GM19372 (cell line): ENCODE results near the gene PLXNA4.

Experiments
- ATAC-seq: cut with Tn5 transposase; IDR thresholded peaks from one replicate; pipeline ENCODE4 v1.9.1; 2021; ENCODE audit warnings: mild to moderate bottlenecking, low read depth, moderate library complexity; ENCODE audit not compliant: unreplicated experiment

The PLXNA4 gene

DNA sequence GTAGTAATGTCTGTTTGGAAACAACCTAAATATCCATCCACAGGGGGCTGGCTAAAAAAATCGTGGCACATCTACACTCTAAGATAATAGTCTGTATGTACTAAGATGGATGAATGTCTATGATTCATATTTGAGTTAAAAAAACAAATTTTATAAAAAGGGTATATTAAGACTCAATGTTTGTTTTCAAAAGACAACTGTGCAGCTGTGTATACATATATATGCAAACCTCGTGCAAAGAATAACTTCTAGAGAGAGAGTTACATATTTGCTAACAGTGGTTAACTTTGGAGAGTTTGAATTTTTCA, 323.5 kb downstream of the PLXNA4 start:
- ATAC-seq = no peak

- ATAC-seq = no peak
These were observed 325.0 kb downstream of the PLXNA4 start for GRCh38 chr7:132251327-132251659.

GRCh38 chr7:132250480-132251326, 325.6 kb downstream of the PLXNA4 start:
- ATAC-seq = no peak

DNA sequence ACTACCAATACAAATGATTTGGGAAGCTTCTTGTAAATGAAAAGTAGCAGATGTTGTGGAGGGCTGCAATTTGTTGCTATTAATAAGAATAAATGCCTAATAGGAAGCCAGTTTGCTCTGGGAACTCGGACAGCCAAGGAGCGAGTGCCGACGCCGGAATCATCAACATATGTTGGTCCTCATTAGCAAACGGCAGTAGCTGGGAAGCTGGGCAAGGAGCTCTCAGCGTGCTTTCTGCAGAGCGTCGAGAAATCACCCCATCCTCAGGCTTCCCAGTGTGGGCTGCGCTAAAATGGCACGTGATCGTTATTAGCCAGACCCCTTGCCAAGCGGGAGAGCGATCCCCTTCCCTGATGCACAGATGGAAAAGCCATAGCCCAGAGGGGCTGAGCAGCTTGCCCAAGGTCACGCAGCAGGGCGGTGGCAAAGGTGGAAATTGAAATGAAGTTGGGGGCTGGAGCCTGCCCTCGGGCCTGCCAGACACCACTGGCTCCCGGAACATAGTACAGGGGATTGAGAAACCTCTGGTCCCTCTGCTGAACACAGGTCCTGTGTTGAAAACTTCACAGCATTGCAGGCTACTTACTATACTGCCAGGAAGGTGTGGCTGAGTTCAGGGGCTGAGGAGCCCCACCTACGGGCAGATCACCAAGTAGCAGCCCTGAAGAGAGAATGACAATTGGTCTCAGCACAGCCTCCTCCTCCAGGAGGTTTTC, 326.9 kb downstream of the PLXNA4 start:
- no peak for ATAC-seq

- no peak for ATAC-seq
These were observed 327.4 kb downstream of the PLXNA4 start for GRCh38 chr7:132248841-132249240.

- no peak for ATAC-seq
These were observed 328.2 kb downstream of the PLXNA4 start for GRCh38 chr7:132247995-132248618.

GRCh38 chr7:132246591-132246990, 329.7 kb downstream of the PLXNA4 start:
- ATAC-seq = no peak

DNA sequence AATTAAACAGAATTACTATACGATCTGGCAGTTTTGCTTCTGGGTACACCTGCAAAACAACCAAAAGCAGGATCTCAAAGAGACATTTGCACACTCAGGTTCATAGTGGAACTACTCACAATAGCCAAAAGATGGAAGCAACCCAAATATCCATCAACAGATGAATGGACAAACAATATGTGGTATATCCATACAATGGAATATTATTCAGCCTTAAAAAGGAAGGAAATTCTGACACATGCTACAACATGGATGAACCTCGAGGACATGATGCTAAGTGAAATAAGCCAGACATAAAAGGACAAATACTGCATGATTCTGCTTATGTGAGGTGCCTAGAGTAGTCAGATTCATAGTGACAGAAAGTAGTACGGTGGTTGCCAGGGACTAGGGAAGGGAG, 330.7 kb downstream of the PLXNA4 start:
- ATAC-seq = no peak

GRCh38 chr7:132244903-132245480, 331.3 kb downstream of the PLXNA4 start:
- ATAC-seq = no peak

- ATAC-seq = no peak
These were observed 332.8 kb downstream of the PLXNA4 start for GRCh38 chr7:132243463-132243862.

GRCh38 chr7:132243051-132243450, 333.2 kb downstream of the PLXNA4 start:
- ATAC-seq = no peak

GRCh38 chr7:132242192-132242812, 334.0 kb downstream of the PLXNA4 start:
- no peak for ATAC-seq

DNA sequence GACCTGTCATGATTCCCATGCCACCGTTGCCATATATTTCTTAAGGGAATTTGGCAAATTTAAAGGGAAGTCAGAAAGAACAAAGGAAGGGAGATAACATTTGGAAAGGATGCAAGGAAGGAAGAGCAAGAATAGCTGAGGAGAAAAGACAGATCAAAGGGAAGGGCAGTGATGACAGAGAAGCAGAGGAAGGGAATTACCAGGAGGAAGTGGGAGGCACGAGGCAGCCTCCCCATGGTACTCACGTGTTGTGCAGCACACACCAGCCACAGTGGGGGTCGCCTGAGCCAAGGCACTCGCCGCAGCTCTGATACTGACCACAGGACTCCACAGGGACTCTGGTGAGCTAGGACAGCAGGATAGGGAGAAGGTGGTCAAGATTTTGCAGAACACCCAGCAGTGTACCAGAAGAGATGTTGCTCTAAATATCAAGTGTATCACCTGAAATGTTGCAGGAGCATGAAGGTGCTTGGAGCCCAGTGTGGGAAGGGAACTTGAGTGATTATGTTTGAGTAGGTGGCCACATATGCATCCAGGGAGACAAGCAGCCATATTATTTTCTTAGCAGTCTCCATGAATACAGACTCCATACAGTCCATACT, 335.3 kb downstream of the PLXNA4 start:
- no peak for ATAC-seq

DNA sequence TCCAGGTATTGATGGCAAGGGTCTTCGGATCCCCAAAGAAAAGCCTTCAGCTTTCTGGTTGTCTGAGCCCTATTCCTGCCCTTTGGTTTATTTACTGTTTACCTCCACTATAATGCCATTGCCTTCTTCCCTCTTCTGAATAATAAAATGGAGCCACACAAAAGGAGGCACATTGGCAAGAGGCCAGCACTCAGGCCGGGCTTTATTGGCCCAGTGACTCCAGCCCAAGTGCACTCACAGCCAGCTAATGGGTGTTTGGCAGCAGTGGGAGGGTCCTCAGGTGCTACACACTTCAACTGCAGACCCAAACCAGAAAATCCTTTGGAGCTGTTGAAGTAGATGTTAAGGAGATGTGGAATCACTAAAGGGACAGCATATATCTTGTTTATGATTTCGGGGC, 336.0 kb downstream of the PLXNA4 start:
- ATAC-seq = no peak

DNA sequence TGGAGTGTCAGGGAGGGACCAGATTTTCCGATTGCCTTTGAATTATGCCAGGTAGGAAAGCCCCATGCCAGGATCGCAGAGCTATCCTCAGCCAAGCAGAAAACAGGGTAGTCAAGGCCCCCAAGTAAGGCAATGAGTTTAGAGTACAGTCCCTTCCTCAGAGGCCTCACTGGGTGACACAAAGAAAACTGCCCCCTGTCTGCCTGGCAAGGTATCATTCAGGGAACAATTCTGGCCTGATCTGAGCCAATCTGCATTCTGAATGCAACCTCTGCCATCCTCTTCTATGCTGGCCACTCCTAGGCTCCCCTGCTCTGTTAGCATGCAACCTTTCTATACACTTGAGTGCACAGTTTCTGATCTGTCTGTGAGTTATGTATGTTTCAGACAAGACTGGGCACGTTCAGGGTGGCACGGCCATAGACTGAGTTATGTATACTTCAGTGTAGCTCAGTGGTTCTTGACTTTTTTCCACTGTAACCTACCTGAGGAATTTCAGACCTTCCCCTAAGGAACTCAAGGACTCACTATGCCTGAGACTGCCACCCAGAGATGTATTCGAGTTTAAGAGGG, 336.8 kb downstream of the PLXNA4 start:
- no peak for ATAC-seq

- no peak for ATAC-seq
These were observed 341.6 kb downstream of the PLXNA4 start for GRCh38 chr7:132234711-132235110.

DNA sequence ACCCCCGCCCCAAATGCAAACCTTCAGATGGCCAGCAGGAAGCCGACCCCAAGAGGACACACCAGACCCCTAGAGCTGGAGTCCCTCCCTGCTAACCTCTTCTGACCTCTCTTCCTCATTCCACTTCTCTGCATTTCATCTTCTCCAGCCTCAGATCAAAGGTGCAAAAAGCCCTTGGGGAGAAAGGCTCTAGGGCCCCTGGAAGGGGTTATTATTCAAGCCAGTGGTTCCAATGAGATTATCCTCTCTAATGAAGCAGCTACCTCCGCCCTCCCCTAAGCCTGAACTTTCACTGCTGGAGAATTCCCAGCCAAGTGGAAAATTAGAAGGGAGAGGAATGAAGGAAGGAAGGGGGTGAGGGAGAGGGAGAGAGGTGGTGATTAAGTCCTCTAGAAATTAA, 343.9 kb downstream of the PLXNA4 start:
- no peak for ATAC-seq

DNA sequence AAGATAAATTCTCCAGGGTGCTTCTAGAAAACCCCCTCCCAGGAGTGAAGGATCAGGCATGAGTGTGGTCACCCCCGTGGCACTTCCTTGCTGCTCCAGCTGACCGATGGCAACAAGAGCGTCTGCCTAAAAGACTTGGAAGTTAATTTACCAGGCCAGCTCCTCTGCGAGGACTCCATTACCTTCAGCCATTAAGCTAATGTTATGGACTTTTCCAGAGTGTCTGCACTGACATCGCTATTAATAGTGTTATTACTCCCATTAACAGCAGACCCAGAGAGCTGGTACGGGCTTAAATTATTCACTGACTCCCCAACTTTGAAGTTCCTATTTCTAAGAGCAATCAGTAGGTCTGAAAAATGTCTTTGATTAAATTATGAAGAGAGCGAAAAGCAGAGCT, 345.8 kb downstream of the PLXNA4 start:
- no peak for ATAC-seq

GRCh38 chr7:132228240-132228639, 348.0 kb downstream of the PLXNA4 start:
- ATAC-seq = no peak

DNA sequence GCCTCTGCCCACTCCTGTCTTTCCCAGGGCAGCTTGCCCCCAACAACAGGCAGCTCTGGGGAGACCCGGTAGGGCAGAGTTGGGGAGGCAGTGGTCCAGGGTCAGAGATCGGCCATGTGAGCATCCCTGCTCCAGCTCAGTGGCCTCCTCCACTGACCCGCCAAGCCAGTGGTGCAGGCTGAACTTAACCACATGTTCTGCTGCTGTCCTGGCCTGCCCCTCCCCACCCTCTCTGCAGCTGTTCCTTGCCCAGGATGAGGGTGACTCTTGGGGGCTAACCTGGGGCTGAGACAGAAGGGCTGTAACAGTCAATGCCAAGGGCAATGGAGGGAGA, 349.3 kb downstream of the PLXNA4 start:
- ATAC-seq = no peak
